Lung (tissue), 12 donors: ENCODE data around the gene FGF14. TPM values are rescaled to one million over a fixed set of nuclear protein-coding genes. Genes with fewer than 3 reads are reported as not detected.

ENCODE experiments used
- ATAC-seq: fragments of 200-7000 bp; cut with Tn5 transposase; one replicate; pipeline ENCODE4 v1.9.1; 2020; ENCODE audit warnings: moderate number of reproducible peaks; ENCODE audit not compliant: insufficient read depth, low FRiP score
- DNase-seq, 3 donors: peaks; one replicate each; pipeline ENCODE4 v3.0.0-alpha.2; 2013 to 2017
- H3K27ac ChIP-seq, 2 donors: one replicate each; pipeline ENCODE4 v1.5.1; 2013; ENCODE audit warnings: mild to moderate bottlenecking in 2 of 2, moderate library complexity in 2 of 2, control low read depth in 1 of 2, inconsistent platforms in 1 of 2, low read depth in 1 of 2, low read length in 1 of 2
- H3K27me3 ChIP-seq, 3 donors: one replicate each; pipeline ENCODE4 v1.5.1; 2013; ENCODE audit warnings: low read length in 2 of 3; ENCODE audit not compliant: control insufficient read depth in 3 of 3, insufficient read depth in 3 of 3
- H3K36me3 ChIP-seq, 4 donors: one replicate each; pipeline ENCODE4 v1.5.1; 2013; ENCODE audit warnings: low read length in 4 of 4, mild to moderate bottlenecking in 1 of 4, moderate library complexity in 1 of 4; ENCODE audit not compliant: control insufficient read depth in 4 of 4, insufficient read depth in 4 of 4
- H3K4me1 ChIP-seq, 5 donors: one replicate each; pipeline ENCODE4 v1.5.1; 2013; ENCODE audit warnings: low read length in 5 of 5, mild to moderate bottlenecking in 2 of 5, moderate library complexity in 1 of 5; ENCODE audit not compliant: control insufficient read depth in 5 of 5, insufficient read depth in 5 of 5
- H3K4me3 ChIP-seq: one replicate; pipeline ENCODE4 v1.5.1; 2013; ENCODE audit warnings: mild to moderate bottlenecking, control low read depth, moderate library complexity
- H3K9ac ChIP-seq, 2 donors: one replicate each; pipeline ENCODE4 v1.5.1; 2013; ENCODE audit warnings: low read length in 2 of 2, control low read depth in 1 of 2; ENCODE audit not compliant: insufficient read depth in 1 of 2
- H3K9me3 ChIP-seq, 4 donors: one replicate each; pipeline ENCODE4 v1.5.1; 2013; ENCODE audit warnings: low read length in 3 of 4, mild to moderate bottlenecking in 1 of 4, moderate library complexity in 1 of 4; ENCODE audit not compliant: control insufficient read depth in 4 of 4, insufficient read depth in 3 of 4
- CTCF ChIP-seq: IDR thresholded peaks from 2 replicates; pipeline ENCODE4 v1.5.1; 2012; ENCODE audit warnings: mild to moderate bottlenecking; ENCODE audit errors: control extremely low read depth, extremely low read depth
- WGBS, 2 donors: extraction: QIAGEN DNeasy Blood & Tissue Kit; methylation state at CpG; one replicate each; pipeline ENCODE4 v1.1.7; 2013; 5-methylcytosine and 5-hydroxymethylcytosine counted together
- polyA plus RNA-seq, 2 donors: library from polyadenylated mRNA; stranded (reverse); fragments of 200-250 nt; gene quantifications; one replicate each; pipeline ENCODE4 v1.2.1, GENCODE V29; 2013
- total RNA-seq, 2 donors: library from RNA; depleted of rRNA in 1 of 2; stranded (reverse); fragments of >200 nt in 1 of 2; gene quantifications; one replicate each; pipeline ENCODE4 v1.2.1, GENCODE V29; 2014 to 2021
- donor health status: control.
- donor health status: control.
- donor health status: Bipolar disorder and iron deficiency.
- donor health status: healthy.
- donor health status: DM: yes; HTN: yes; CAD: no.

The FGF14 gene
- total and polyA plus RNA-seq, 4 donors, result 0.59 to 12.9 (median 2.3) TPM

GRCh38 chr13:102267191-102267590 is 134.7 kb downstream of the FGF14 start:
- 82% methylated on average over 1 of the region's 1 CpG for WGBS, 2 donors
- H3K9ac ChIP-seq, result no peak overlapping the region
- no peaks in the 10 kb centered on the region for H3K36me3 ChIP-seq
- DNase-seq (no peak), ATAC-seq (no peak)
- no peaks in the 10 kb centered on the region for H3K27me3 ChIP-seq
- H3K27ac ChIP-seq, result no peak overlapping the region
- H3K9me3 ChIP-seq, result no peaks in the 10 kb centered on the region
- TF ChIP-seq CTCF, result no peak
- H3K4me3 ChIP-seq, result no peak overlapping the region
- H3K4me1 ChIP-seq, result no peaks in the 10 kb centered on the region

GRCh38 chr13:102261809-102262208 is 140.0 kb downstream of the FGF14 start:
- TF ChIP-seq CTCF, result no peak
- H3K36me3 ChIP-seq, result no peaks in the 10 kb centered on the region
- ATAC-seq (no peak), DNase-seq (peak in 1 of 3 donors; percentile 16)
- no peak overlapping the region for H3K9ac ChIP-seq
- no peaks in the 10 kb centered on the region for H3K27me3 ChIP-seq
- WGBS, 2 donors, result 56% methylated on average over 1 of the region's 1 CpG
- no peak overlapping the region for H3K27ac ChIP-seq
- H3K4me3 ChIP-seq, result no peak overlapping the region
- no peaks in the 10 kb centered on the region for H3K4me1 ChIP-seq
- no peaks in the 10 kb centered on the region for H3K9me3 ChIP-seq

GRCh38 chr13:102261316-102261715 is 140.5 kb downstream of the FGF14 start:
- Histone ChIP-seq H3K27ac (no peak overlapping the region), H3K9ac (no peak overlapping the region), H3K9me3 (no peaks in the 10 kb centered on the region), H3K27me3 (no peaks in the 10 kb centered on the region), H3K4me1 (no peaks in the 10 kb centered on the region), H3K4me3 (no peak overlapping the region), H3K36me3 (no peaks in the 10 kb centered on the region)
- no peak for ATAC-seq
- DNase-seq, result no peak
- TF ChIP-seq CTCF, result no peak
- 76 to 87% methylated on average over 3 of the region's 3 CpGs for WGBS, 2 donors

- no peak overlapping the region for H3K27ac ChIP-seq
- no peaks in the 10 kb centered on the region for H3K27me3 ChIP-seq
- 81 to 84% methylated on average over 6 of the region's 6 CpGs for WGBS, 2 donors
- H3K4me1 ChIP-seq, result no peaks in the 10 kb centered on the region
- H3K36me3 ChIP-seq, result no peaks in the 10 kb centered on the region
- H3K4me3 ChIP-seq, result no peak overlapping the region
- ATAC-seq, result no peak
- H3K9ac ChIP-seq, result no peak overlapping the region
- no peak for TF ChIP-seq CTCF
- H3K9me3 ChIP-seq, result no peaks in the 10 kb centered on the region
- no peak for DNase-seq
These were observed 141.6 kb downstream of the FGF14 start for GRCh38 chr13:102260256-102260655.
